ENCODE data around the gene TGM6. TPM values are rescaled to one million over a fixed set of nuclear protein-coding genes. Genes with fewer than 3 reads are reported as not detected.

Gene TGM6
- total and polyA plus RNA-seq, 4 donors: not detected

DNA sequence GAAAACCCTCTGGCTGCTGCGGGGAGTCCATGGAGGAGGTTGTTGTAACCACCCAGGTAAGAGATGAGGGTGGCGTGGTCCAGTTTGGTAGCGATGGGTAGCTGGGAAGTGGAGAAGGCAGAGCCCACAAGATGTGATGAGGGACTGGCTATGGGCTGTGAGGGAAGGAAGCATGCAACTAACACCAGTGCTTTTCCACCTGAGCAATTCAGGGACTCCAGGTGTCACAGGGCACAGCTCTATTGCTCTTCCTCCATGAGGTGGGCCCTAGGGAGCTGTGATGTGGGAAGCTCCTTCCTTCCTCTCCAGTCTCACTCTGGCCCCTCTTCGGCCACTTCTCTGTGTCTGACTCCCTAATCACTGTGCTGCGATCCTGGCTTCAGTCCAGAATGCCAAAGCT is 32.4 kb upstream of the TGM6 start:
- 81 to 88% methylated on average over 5 of the region's 5 CpGs for WGBS, 2 donors

DNA sequence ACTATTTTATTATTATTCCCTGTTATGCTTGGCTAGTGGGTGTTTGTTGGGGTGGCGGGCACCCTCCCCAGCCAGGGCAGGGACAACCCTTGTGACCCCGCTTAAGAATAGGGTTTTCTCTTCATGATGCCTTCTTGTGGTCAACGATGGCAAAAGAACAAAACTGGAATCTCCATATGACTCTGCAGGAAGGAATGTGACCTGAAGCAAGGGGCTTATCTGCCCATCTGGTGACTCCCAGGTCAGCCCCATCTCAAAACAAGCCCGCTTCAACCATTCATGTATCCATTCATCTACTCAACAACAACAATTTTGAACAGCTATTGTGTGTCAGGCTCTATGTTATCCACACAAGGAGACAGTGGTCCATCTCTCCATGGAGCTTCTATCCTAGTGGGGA is 30.9 kb upstream of the TGM6 start:
- peaks cover 0 to 2% (median 0%) of the 10 kb centered on the region in 4 donors for H3K9me3 ChIP-seq (ENCODE audit: control insufficient read depth in 4 of 4, insufficient read depth in 3 of 4, low read length in 3 of 4)
- peaks cover 0 to 5% (median 0%) of the 10 kb centered on the region in 3 donors for H3K27me3 ChIP-seq (ENCODE audit: control insufficient read depth in 3 of 3, insufficient read depth in 3 of 3, low read length in 2 of 3)
- WGBS, 2 donors: 53 to 78% methylated on average over 4 of the region's 4 CpGs
- H3K27ac ChIP-seq (ENCODE audit: low read depth in 1 of 2, low read length in 1 of 2): no peak overlapping the region
- TF ChIP-seq, protein P1, sequence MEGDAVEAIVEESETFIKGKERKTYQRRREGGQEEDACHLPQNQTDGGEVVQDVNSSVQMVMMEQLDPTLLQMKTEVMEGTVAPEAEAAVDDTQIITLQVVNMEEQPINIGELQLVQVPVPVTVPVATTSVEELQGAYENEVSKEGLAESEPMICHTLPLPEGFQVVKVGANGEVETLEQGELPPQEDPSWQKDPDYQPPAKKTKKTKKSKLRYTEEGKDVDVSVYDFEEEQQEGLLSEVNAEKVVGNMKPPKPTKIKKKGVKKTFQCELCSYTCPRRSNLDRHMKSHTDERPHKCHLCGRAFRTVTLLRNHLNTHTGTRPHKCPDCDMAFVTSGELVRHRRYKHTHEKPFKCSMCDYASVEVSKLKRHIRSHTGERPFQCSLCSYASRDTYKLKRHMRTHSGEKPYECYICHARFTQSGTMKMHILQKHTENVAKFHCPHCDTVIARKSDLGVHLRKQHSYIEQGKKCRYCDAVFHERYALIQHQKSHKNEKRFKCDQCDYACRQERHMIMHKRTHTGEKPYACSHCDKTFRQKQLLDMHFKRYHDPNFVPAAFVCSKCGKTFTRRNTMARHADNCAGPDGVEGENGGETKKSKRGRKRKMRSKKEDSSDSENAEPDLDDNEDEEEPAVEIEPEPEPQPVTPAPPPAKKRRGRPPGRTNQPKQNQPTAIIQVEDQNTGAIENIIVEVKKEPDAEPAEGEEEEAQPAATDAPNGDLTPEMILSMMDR (IDR thresholded peaks at IDR 0.05; ENCODE audit: control extremely low read depth, extremely low read depth): no peak
- DNase-seq (no peak), ATAC-seq (ENCODE audit: insufficient read depth, low FRiP score) (no peak)
- no peaks in the 10 kb centered on the region for H3K36me3 ChIP-seq (ENCODE audit: control insufficient read depth in 4 of 4, insufficient read depth in 4 of 4, low read length in 4 of 4)
- no peaks in the 10 kb centered on the region for H3K4me1 ChIP-seq (ENCODE audit: control insufficient read depth in 5 of 5, insufficient read depth in 5 of 5, low read length in 5 of 5)
- H3K9ac ChIP-seq (ENCODE audit: insufficient read depth in 1 of 2, low read length in 2 of 2): no peak overlapping the region
- H3K4me3 ChIP-seq: no peak overlapping the region

More for the DNA sequence above, 32.4 kb upstream of the TGM6 start:
- Histone ChIP-seq H3K27ac (ENCODE audit: low read depth in 1 of 2, low read length in 1 of 2) (no peak overlapping the region), H3K4me3 (no peak overlapping the region), H3K9me3 (ENCODE audit: control insufficient read depth in 4 of 4, insufficient read depth in 3 of 4, low read length in 3 of 4) (peaks cover 0 to 2% (median 0%) of the 10 kb centered on the region in 4 donors), H3K9ac (ENCODE audit: insufficient read depth in 1 of 2, low read length in 2 of 2) (no peak overlapping the region), H3K36me3 (ENCODE audit: control insufficient read depth in 4 of 4, insufficient read depth in 4 of 4, low read length in 4 of 4) (no peaks in the 10 kb centered on the region), H3K4me1 (ENCODE audit: control insufficient read depth in 5 of 5, insufficient read depth in 5 of 5, low read length in 5 of 5) (no peaks in the 10 kb centered on the region), H3K27me3 (ENCODE audit: control insufficient read depth in 3 of 3, insufficient read depth in 3 of 3, low read length in 2 of 3) (peaks cover 0 to 1% (median 0%) of the 10 kb centered on the region in 3 donors)
- ATAC-seq (ENCODE audit: insufficient read depth, low FRiP score): no peak
- TF ChIP-seq, protein P1 (IDR thresholded peaks at IDR 0.05; ENCODE audit: control extremely low read depth, extremely low read depth): no peak
- DNase-seq: no peak

DNA sequence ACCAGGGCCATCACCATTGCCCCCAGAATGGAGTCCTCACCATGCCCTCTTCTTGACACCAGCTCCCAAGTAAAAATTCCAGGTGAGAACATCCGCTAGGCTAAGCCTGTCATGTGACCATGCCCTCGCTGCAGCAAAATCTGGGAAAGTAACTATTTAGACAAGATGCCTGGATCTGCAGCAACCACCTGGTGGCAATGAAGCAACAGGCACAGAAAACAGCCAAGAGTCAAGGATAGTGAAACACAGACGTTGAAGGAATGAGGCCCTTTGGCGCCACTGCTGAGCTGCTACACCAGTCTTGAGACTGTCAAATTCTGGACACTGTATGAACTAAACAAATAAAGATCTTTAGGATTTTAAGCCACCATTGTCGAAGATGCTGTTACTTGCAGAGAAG is 30.1 kb upstream of the TGM6 start:
- 78 to 86% methylated on average over 5 of the region's 5 CpGs for WGBS, 2 donors
- no peaks in the 10 kb centered on the region for H3K4me1 ChIP-seq (ENCODE audit: control insufficient read depth in 5 of 5, insufficient read depth in 5 of 5, low read length in 5 of 5)
- no peak overlapping the region for H3K4me3 ChIP-seq
- no peak for DNase-seq
- H3K9ac ChIP-seq (ENCODE audit: insufficient read depth in 1 of 2, low read length in 2 of 2): no peak overlapping the region
- no peaks in the 10 kb centered on the region for H3K36me3 ChIP-seq (ENCODE audit: control insufficient read depth in 4 of 4, insufficient read depth in 4 of 4, low read length in 4 of 4)
- H3K27ac ChIP-seq (ENCODE audit: low read depth in 1 of 2, low read length in 1 of 2): no peak overlapping the region
- TF ChIP-seq, protein P1 (IDR thresholded peaks at IDR 0.05; ENCODE audit: control extremely low read depth, extremely low read depth): no peak
- peaks cover 0 to 5% (median 0%) of the 10 kb centered on the region in 3 donors for H3K27me3 ChIP-seq (ENCODE audit: control insufficient read depth in 3 of 3, insufficient read depth in 3 of 3, low read length in 2 of 3)
- H3K9me3 ChIP-seq (ENCODE audit: control insufficient read depth in 4 of 4, insufficient read depth in 3 of 4, low read length in 3 of 4): peaks cover 0 to 2% (median 0%) of the 10 kb centered on the region in 4 donors
- ATAC-seq (ENCODE audit: insufficient read depth, low FRiP score): no peak

DNA sequence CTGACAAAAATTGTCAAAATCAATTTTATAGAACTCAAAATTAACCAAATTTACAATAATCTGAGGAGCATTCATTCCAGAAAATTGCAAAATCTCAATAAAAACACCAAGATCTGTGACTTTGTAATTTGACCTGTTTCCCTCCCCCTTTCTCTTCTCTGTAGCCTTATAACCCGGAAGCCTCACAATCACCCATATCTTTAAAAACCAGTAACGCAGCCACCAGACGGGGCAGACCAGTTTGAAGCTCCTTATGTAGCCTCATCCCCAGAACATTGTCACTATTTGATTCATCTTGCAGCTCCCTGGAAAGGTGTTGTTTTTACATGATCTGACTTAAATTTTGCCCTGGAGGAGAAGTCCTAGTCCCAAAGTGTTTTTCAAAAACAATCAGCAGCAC is 27.5 kb upstream of the TGM6 start:
- Histone ChIP-seq H3K27me3 (ENCODE audit: control insufficient read depth in 3 of 3, insufficient read depth in 3 of 3, low read length in 2 of 3) (peaks cover 0 to 5% (median 0%) of the 10 kb centered on the region in 3 donors), H3K9ac (ENCODE audit: insufficient read depth in 1 of 2, low read length in 2 of 2) (no peak overlapping the region), H3K4me1 (ENCODE audit: control insufficient read depth in 5 of 5, insufficient read depth in 5 of 5, low read length in 5 of 5) (no peaks in the 10 kb centered on the region), H3K4me3 (no peak overlapping the region), H3K27ac (ENCODE audit: low read depth in 1 of 2, low read length in 1 of 2) (no peak overlapping the region), H3K36me3 (ENCODE audit: control insufficient read depth in 4 of 4, insufficient read depth in 4 of 4, low read length in 4 of 4) (no peaks in the 10 kb centered on the region), H3K9me3 (ENCODE audit: control insufficient read depth in 4 of 4, insufficient read depth in 3 of 4, low read length in 3 of 4) (no peaks in the 10 kb centered on the region)
- ATAC-seq (ENCODE audit: insufficient read depth, low FRiP score): no peak
- WGBS, 2 donors: 55 to 69% methylated on average over 3 of the region's 3 CpGs
- no peak for DNase-seq
- TF ChIP-seq, protein P1 (IDR thresholded peaks at IDR 0.05; ENCODE audit: control extremely low read depth, extremely low read depth): no peak
